ENCODE data around the gene CD70.
"Not testable (repeated sequence)": the region's sequence is repeated elsewhere in the genome, so short reads cannot be mapped to it uniquely, and the experiment has no call there.

The CD70 gene

DNA sequence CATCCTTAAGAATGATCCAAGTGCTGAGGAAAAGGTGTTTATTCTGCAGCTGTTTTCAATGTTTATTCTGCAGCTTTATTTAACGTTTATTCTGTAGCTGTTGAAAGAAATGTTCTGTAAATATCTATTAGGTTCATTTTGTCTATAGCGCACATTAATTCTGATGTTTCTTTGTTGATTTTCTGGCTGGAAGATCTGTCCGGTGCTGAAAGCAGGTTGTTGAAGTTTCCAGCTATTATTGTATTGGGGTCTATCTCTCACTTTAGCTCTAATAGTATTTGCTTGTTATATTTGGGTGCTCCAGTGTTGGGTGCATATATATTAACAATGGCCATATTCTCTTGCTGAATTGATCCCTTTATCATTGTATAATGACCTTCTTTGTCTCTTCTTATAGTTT, 20.2 kb downstream of the CD70 start:
- DNase-seq (ENCODE audit: low read depth in 3 of 3), result no peak

DNA sequence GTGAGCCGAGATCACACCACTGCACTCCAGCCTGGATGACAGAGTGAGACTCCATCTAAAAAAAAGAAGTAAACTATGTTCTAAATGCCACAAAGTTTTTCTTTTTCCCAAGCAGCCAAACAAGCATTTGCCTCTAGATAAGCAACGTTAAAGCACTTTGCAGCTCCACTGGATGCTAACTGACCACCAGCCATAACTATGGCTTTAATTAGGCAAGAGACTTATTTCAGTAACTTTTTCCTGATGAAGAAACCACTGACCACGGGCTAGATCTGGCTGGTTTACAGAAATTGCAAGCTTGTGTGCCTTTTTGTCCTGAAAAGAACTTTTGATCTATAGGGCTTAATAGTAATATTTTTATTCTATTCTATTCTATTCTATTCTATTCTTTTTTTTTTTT, 22.1 kb downstream of the CD70 start:
- DNase-seq (ENCODE audit: low read depth in 3 of 3), result no peak

- DNase-seq (ENCODE audit: low read depth in 3 of 3), result no peak
Measured at GRCh38 chr19:6568010-6568526, 22.9 kb downstream of the CD70 start.

DNA sequence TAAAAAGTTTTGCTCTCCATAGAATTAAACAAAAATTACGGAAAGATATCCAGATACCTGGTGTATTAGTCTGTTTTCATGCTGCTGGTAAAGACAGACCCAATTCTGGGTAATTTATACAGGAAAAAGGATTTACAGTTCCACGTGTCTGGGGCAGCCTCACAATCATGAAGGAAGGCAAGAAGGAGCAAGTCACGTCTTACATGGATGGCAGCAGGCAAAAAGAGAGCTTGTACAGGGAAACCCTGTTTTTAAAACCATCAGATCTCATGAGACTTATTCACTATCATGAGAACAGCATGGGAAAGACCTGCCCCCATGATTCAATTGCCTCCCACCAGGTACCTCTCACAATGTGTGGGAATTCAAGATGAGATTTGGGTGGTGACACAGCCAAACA, 24.2 kb downstream of the CD70 start:
- DNase-seq (ENCODE audit: low read depth in 3 of 3), result not testable (repeated sequence)

DNA sequence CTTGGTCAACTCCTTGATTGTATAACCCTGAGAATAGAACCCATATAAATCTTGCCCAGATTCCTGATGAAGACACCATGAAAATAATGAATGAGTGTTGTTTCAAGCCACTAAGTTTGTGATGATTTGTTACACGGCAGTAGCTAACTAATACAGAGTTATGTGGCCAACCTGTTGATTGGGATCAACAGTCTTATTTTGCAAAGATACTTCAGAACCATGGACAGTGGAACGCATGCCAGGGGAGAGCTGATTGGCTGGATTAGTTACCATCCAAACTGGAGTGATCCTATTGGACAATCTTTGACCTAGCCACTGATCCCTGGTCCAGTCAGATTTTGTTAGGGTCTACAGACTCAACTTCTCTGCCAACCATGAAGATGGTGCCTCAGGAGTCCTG, 26.6 kb downstream of the CD70 start:
- DNase-seq (ENCODE audit: low read depth in 3 of 3), result no peak

- DNase-seq (ENCODE audit: low read depth in 3 of 3), result not testable (repeated sequence)
Measured at GRCh38 chr19:6562437-6562836, 28.5 kb downstream of the CD70 start.

DNA sequence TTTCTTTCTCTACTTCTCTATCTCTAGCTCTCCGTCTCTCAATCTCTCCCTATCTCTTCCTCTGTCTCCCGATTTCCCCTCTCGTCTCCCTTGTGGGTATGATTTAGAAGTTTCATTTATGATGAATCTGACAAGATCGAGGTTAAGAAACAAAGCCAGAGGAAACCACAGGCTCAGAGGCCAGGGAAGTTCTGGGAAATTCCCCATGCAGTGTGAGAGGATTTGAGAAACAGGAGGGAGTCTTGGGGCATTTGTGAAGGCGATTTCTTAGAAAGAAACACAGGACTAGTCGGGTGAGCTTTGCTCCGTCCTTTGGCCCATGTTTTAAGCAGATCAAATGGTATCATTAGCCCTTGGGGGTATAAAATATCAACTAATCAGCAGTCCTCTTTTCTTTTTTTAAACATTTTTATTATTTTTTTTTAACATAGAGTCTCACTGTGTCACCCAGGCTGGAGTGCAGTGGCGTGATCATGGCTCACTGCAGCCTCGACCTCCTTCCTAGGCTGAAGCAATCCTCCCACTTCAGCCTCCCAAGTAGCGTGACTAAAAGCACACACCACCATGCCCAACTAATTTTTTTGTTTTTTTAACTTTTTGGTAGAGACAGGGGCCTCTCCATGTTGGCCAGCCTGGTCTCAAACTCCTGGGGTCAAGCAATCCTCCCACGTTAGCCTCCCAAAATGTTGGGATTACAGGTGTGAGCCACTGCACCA, 34.3 kb downstream of the CD70 start:
- no peak for DNase-seq (ENCODE audit: low read depth in 3 of 3)

DNA sequence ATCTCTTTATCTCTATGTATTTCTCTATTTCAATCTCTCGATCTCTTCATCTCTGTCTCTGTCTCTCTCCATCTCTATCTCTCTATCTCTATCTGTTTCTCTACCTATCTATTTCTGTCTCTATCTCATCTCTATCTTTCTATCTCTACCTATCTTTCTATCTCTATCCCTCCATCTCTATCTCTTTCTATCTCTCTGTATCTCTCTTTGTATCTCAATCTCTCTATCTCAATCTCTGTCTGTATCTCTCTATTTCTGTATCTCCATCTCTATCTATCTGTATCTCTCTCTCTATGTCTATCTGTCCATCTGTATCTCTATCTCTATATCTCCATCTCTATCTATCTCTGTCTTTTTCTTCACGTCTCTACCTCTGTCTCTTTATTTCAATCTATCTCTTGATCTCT, 34.9 kb downstream of the CD70 start:
- no peak for DNase-seq (ENCODE audit: low read depth in 3 of 3)

DNA sequence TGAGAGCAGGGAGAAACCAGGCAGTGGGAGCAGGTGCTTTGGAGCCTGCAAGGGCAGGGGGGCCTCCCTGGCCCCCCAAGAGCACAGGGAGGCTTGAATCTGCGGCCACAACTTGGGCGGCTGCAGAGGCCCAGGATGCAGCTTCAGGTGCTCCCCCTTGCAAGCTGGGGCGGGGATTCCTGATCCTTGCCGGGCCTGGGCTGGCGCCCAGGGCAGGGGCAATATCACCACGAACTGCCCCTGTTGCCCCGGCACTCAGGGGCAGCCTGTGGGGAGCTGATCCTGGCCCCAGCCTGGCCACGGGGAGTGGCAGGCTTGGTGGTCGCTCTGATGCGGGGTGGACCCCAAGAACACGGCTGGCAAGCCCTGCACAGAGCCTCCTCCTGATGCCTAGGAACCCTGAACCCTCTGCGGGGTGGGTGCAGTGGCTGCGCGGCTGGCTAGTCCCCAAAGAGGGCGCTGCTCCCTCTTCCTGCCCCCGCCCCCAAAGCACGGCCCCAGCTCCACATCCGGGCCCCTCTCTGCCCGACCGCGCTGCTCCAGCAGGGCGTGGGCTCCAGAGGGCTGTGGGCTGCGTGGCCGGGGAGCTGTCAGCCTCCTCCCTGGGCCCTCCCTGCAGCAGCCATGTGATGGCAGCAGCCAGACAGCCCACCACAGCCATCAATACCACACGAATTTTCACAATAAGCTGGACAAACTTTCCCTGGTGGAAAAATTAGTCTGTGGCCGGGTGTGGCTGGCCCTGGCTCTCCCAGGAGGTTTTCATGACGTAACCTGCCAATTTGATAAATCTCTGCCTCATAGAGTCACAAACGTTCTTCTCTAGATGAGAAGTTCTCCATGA, 39.1 kb downstream of the CD70 start:
- peak; percentile 24 to 50 (median 46) for DNase-seq (ENCODE audit: low read depth in 3 of 3)

- no peak for DNase-seq (ENCODE audit: low read depth in 3 of 3)
Measured at GRCh38 chr19:6551091-6551490, 39.9 kb downstream of the CD70 start.

GRCh38 chr19:6550679-6551078, 40.3 kb downstream of the CD70 start:
- not testable (repeated sequence) for DNase-seq (ENCODE audit: low read depth in 3 of 3)

DNA sequence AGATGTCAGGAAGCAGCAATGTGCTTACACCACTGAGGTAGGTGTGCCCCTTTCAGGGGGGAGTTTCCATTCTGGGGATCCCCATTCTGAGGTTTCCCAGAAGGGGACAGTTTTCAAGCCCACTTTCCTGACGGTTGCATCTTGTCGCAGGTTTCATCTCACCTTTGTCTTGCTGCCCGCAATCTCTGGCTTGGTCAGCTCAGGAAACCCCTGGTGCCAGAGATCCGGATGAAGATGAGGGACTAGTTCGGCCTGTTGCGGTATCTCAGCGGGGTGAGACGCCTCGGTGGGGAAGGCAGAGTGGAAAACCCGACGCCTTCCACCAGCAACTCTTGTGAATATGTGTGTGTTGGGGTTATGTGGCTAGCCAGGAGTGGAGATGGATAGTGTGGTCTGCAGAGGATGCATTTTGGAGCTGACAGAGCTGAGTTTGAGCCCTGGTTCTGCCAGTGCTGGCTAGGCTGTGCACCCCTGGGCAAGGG, 47.0 kb downstream of the CD70 start:
- no peak for DNase-seq (ENCODE audit: low read depth in 3 of 3)

DNA sequence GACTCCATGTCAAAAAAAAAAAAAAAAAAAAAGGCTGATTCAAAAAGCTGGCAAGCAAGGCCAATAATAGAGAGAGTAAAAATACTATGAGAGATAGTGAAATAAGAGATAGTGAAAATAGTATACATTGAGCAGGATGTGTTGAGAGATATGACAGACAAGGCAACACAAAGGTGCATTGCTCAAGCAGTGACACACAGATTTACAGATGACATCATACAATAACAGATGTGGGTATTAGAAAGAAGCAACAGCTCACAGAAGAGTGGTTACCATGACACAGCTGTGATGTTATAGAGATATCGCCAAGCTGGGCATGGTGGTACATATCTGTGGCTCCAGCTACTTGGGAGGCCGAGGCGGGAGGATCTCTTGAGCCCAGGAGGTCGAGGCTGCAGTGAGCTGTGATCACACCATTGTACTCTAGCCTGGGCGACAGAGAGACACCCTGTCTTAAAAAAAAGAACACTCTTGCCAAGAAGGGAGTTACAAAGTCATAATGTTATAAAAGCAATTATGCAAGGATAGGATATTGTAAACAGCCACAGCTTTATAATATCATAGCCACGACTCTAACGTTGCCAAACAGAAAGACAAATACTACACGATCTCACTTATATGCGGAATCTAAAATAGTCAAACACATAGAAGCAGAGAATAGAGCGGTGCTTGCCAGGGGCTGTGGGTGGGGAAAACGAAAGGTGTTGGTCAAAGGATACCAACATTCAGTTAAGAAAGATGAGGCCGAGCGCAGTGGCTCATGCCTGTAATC, 49.8 kb downstream of the CD70 start:
- DNase-seq (ENCODE audit: low read depth in 3 of 3), result no peak

GRCh38 chr19:6539514-6539913, 51.4 kb downstream of the CD70 start:
- DNase-seq (ENCODE audit: low read depth in 3 of 3), result no peak

All from stimulated activated CD4-positive, alpha-beta T cell treated with anti-CD3 and anti-CD28 coated beads, TNF-alpha, amount 100 ng/mL, for 48 hours (primary cell).